ENCODE data around the gene IRS1.

Gene IRS1

GRCh38 chr2:226728996-226729395, 70.6 kb downstream of the IRS1 start:
- DNase-seq (ENCODE audit: low read depth in 4 of 4, low spot score in 1 of 4): no peak

GRCh38 chr2:226727251-226727650, 72.4 kb downstream of the IRS1 start:
- no peak for DNase-seq (ENCODE audit: low read depth in 4 of 4, low spot score in 1 of 4)

- no peak for DNase-seq (ENCODE audit: low read depth in 4 of 4, low spot score in 1 of 4)
These were observed 73.1 kb downstream of the IRS1 start for GRCh38 chr2:226726546-226726945.

GRCh38 chr2:226725126-226725860, 74.3 kb downstream of the IRS1 start:
- no peak for DNase-seq (ENCODE audit: low read depth in 4 of 4, low spot score in 1 of 4)

GRCh38 chr2:226721541-226721940, 78.1 kb downstream of the IRS1 start:
- DNase-seq (ENCODE audit: low read depth in 4 of 4, low spot score in 1 of 4): no peak

GRCh38 chr2:226720948-226721347, 78.7 kb downstream of the IRS1 start:
- DNase-seq (ENCODE audit: low read depth in 4 of 4, low spot score in 1 of 4): no peak

GRCh38 chr2:226717719-226718118, 81.9 kb downstream of the IRS1 start:
- no peak for DNase-seq (ENCODE audit: low read depth in 4 of 4, low spot score in 1 of 4)

GRCh38 chr2:226716126-226716525, 83.5 kb downstream of the IRS1 start:
- no peak for DNase-seq (ENCODE audit: low read depth in 4 of 4, low spot score in 1 of 4)

- DNase-seq (ENCODE audit: low read depth in 4 of 4, low spot score in 1 of 4): no peak
These were observed 84.2 kb downstream of the IRS1 start for GRCh38 chr2:226715347-226715990.

- DNase-seq (ENCODE audit: low read depth in 4 of 4, low spot score in 1 of 4): no peak
These were observed 86.7 kb downstream of the IRS1 start for GRCh38 chr2:226712941-226713340.

GRCh38 chr2:226711606-226712296, 87.9 kb downstream of the IRS1 start:
- DNase-seq (ENCODE audit: low read depth in 4 of 4, low spot score in 1 of 4): no peak

- DNase-seq (ENCODE audit: low read depth in 4 of 4, low spot score in 1 of 4): no peak
These were observed 92.1 kb downstream of the IRS1 start for GRCh38 chr2:226707499-226707898.

GRCh38 chr2:226705965-226706364, 93.7 kb downstream of the IRS1 start:
- no peak for DNase-seq (ENCODE audit: low read depth in 4 of 4, low spot score in 1 of 4)

GRCh38 chr2:226705133-226705886, 94.3 kb downstream of the IRS1 start:
- DNase-seq (ENCODE audit: low read depth in 4 of 4, low spot score in 1 of 4): no peak

GRCh38 chr2:226703514-226703913, 96.1 kb downstream of the IRS1 start:
- DNase-seq (ENCODE audit: low read depth in 4 of 4, low spot score in 1 of 4): no peak

- no peak for DNase-seq (ENCODE audit: low read depth in 4 of 4, low spot score in 1 of 4)
These were observed 97.2 kb downstream of the IRS1 start for GRCh38 chr2:226702376-226702775.

GRCh38 chr2:226701052-226701451, 98.6 kb downstream of the IRS1 start:
- DNase-seq (ENCODE audit: low read depth in 4 of 4, low spot score in 1 of 4): no peak

GRCh38 chr2:226699321-226699720, 100.3 kb downstream of the IRS1 start:
- DNase-seq (ENCODE audit: low read depth in 4 of 4, low spot score in 1 of 4): no peak

- DNase-seq (ENCODE audit: low read depth in 4 of 4, low spot score in 1 of 4): no peak
These were observed 100.9 kb downstream of the IRS1 start for GRCh38 chr2:226698671-226699070.

- DNase-seq (ENCODE audit: low read depth in 4 of 4, low spot score in 1 of 4): no peak
These were observed 104.9 kb downstream of the IRS1 start for GRCh38 chr2:226694586-226695284.

- DNase-seq (ENCODE audit: low read depth in 4 of 4, low spot score in 1 of 4): no peak
These were observed 105.5 kb downstream of the IRS1 start for GRCh38 chr2:226694149-226694548.

Measured in stimulated activated CD4-positive, alpha-beta T cell treated with anti-CD3 and anti-CD28 coated beads, Interleukin-1b, Interleukin-23, amount 100 ng/mL, for 24 hours (primary cell).